Mucosa of descending colon (tissue), 3 donors: Measurements from ENCODE around the gene HSD17B8. TPM values are rescaled to one million over a fixed set of nuclear protein-coding genes. Genes with fewer than 3 reads are reported as not detected.

Source experiments
- ATAC-seq: fragments of 200-7000 bp; cut with Tn5 transposase; one replicate; pipeline ENCODE4 v1.9.1; 2020; ENCODE audit warnings: mild to moderate bottlenecking, moderate library complexity
- DNase-seq, 3 donors: peaks; one replicate each; pipeline ENCODE4 v3.0.0-alpha.2; 2020
- H3K36me3 ChIP-seq: fragments of 200-600 bp; one replicate; pipeline ENCODE4 v1.8.0; 2021; ENCODE audit warnings: low read depth, mild to moderate bottlenecking
- H3K4me1 ChIP-seq: fragments of 200-600 bp; one replicate; pipeline ENCODE4 v1.8.0; 2021; ENCODE audit warnings: low read depth, mild to moderate bottlenecking
- H3K4me3 ChIP-seq: fragments of 200-600 bp; one replicate; pipeline ENCODE4 v1.8.0; 2021; ENCODE audit warnings: mild to moderate bottlenecking
- H3K9me3 ChIP-seq: fragments of 200-600 bp; one replicate; pipeline ENCODE4 v1.8.0; 2021; ENCODE audit warnings: mild to moderate bottlenecking
- CTCF ChIP-seq: fragments of 200-600 bp; IDR thresholded peaks from one replicate; pipeline ENCODE4 v1.8.0; 2022; ENCODE audit warnings: antibody characterized with exemption, mild to moderate bottlenecking
- intact Hi-C, 2 donors: fragments of 100-400 bp; cut with DNase I in 1 of 2; cut with micrococcal nuclease in 1 of 2; formaldehyde crosslinking; loops; one replicate each; pipeline versions ENCODE4 v1.11.0 to v1.11.1; 2022; cut with DNase I, micrococcal nuclease
- long read RNA-seq, 2 donors: library from polyadenylated mRNA; unstranded; transcript quantifications; one replicate each; pipeline ENCODE4 v2.0.0, GENCODE V29; 2019 to 2021
- total RNA-seq, 3 donors: library from RNA; stranded (reverse); fragmentation: NEBNext Ultra II Directional in 2 of 3; extraction: Animal tissue kit (Norgen Biotek cat#: 25700) in 2 of 3; gene quantifications; one replicate each; pipeline versions ENCODE4 v1.2.1 to v1.2.4, GENCODE V29; 2021 to 2023
- donor health status: DM: no; HTN: no; CAD: no; lungs with moderate emphysema.
- donor health status: DM: no; HTN: no; CAD: no.
- donor health status: DM: no; HTN: yes; CAD: no.

HSD17B8 gene
- total RNA-seq = 10 to 100 TPM; 12.3 to 23.2 (median 19.7) TPM
- long read RNA-seq, donor 1, partial matches to known transcripts = 0 of 3 reads
- long read RNA-seq, donor 1, other reads (novel, unspliced or antisense) = 1 of 3 reads
- long read RNA-seq, donor 2, transcript HSD17B8-203 (9 exons, 990 nt) = major isoform, 7 of 11 reads
- long read RNA-seq, donor 2, partial matches to known transcripts = 2 of 11 reads
- long read RNA-seq, donor 2, other reads (novel, unspliced or antisense) = 2 of 11 reads

- intact Hi-C loops = no loop called here
- no peak for TF ChIP-seq CTCF
- peak within 1 kb of the TSS; percentile 57 for H3K4me3 ChIP-seq
- no peaks in the 10 kb centered on the region for H3K9me3 ChIP-seq
- H3K36me3 ChIP-seq = no peaks in the 10 kb centered on the region
- H3K4me1 ChIP-seq = peaks cover 33% of the 10 kb centered on the region
- ATAC-seq (peak; percentile 74), DNase-seq (peak; percentile 97 to 98 (median 97))
Observed at GRCh38 chr6:33204415-33205190, at the start of gene HSD17B8. Gene HSD17B8 (plus strand): TSS chr6:33204655. CDS start chr6:33204669, 14 bp downstream.

GRCh38 chr6:33156561-33156960, 47.9 kb upstream of the HSD17B8 start:
- H3K9me3 ChIP-seq = peaks cover 12% of the 10 kb centered on the region
- H3K36me3 ChIP-seq = no peaks in the 10 kb centered on the region
- no peak overlapping the region for H3K4me3 ChIP-seq
- ATAC-seq = no peak
- no peak for DNase-seq
- intact Hi-C loops = no loop called here
- TF ChIP-seq CTCF = no peak
- peaks cover 10% of the 10 kb centered on the region for H3K4me1 ChIP-seq

GRCh38 chr6:33156964-33157363, 47.5 kb upstream of the HSD17B8 start:
- intact Hi-C loops = no loop called here
- no peak overlapping the region for H3K4me3 ChIP-seq
- peaks cover 15% of the 10 kb centered on the region for H3K4me1 ChIP-seq
- no peak for DNase-seq
- no peak for ATAC-seq
- H3K36me3 ChIP-seq = no peaks in the 10 kb centered on the region
- peaks cover 8% of the 10 kb centered on the region for H3K9me3 ChIP-seq
- TF ChIP-seq CTCF = no peak

- no peak for DNase-seq
- intact Hi-C loops = no loop called here
- no peak for ATAC-seq
Observed at GRCh38 chr6:33160096-33160495, 44.4 kb upstream of the HSD17B8 start.

GRCh38 chr6:33160728-33161344, 43.6 kb upstream of the HSD17B8 start:
- H3K4me3 ChIP-seq = no peak overlapping the region
- no peak for TF ChIP-seq CTCF
- intact Hi-C loops = no loop called here

More at GRCh38 chr6:33160096-33160495, 44.4 kb upstream of the HSD17B8 start:
- TF ChIP-seq CTCF = no peak
- Histone ChIP-seq H3K9me3 (no peaks in the 10 kb centered on the region), H3K4me3 (no peak overlapping the region), H3K36me3 (no peaks in the 10 kb centered on the region), H3K4me1 (peaks cover 18% of the 10 kb centered on the region)

More at GRCh38 chr6:33160728-33161344, 43.6 kb upstream of the HSD17B8 start:
- DNase-seq (peak; percentile 78 to 87 (median 80)), ATAC-seq (peak; percentile 83)
- no peaks in the 10 kb centered on the region for H3K36me3 ChIP-seq
- no peaks in the 10 kb centered on the region for H3K9me3 ChIP-seq
- peaks cover 18% of the 10 kb centered on the region for H3K4me1 ChIP-seq
